Mucosa of rectum (tissue), 2 donors: ENCODE data around the gene MKRN1.
"Not testable (repeated sequence)": the region's sequence is repeated elsewhere in the genome, so short reads cannot be mapped to it uniquely, and the experiment has no call there.

ENCODE experiments used
- H3K27ac ChIP-seq, 2 donors: one replicate each; pipeline ENCODE4 v1.7.0; 2013; ENCODE audit warnings: inconsistent platforms in 2 of 2, low read depth in 2 of 2, low read length in 2 of 2
- H3K27me3 ChIP-seq, 2 donors: one replicate each; pipeline ENCODE4 v1.7.0; 2013; ENCODE audit warnings: low read length in 2 of 2; ENCODE audit not compliant: control insufficient read depth in 2 of 2, insufficient read depth in 2 of 2
- H3K36me3 ChIP-seq, 2 donors: one replicate each; pipeline ENCODE4 v1.7.0; 2013; ENCODE audit warnings: low read length in 2 of 2; ENCODE audit not compliant: control insufficient read depth in 2 of 2, insufficient read depth in 2 of 2
- H3K4me1 ChIP-seq, 2 donors: one replicate each; pipeline ENCODE4 v1.7.0; 2013; ENCODE audit warnings: low read length in 2 of 2, mild to moderate bottlenecking in 1 of 2; ENCODE audit not compliant: control insufficient read depth in 2 of 2, insufficient read depth in 2 of 2
- H3K4me3 ChIP-seq, 2 donors: one replicate each; pipeline ENCODE4 v1.7.0; 2013; ENCODE audit warnings: low read length in 2 of 2
- H3K9ac ChIP-seq, 2 donors: one replicate each; pipeline ENCODE4 v1.7.0; 2013; ENCODE audit warnings: low read length in 2 of 2, low read depth in 1 of 2, mild to moderate bottlenecking in 1 of 2
- H3K9me3 ChIP-seq, 2 donors: one replicate each; pipeline ENCODE4 v1.7.0; 2013; ENCODE audit warnings: low read length in 2 of 2; ENCODE audit not compliant: control insufficient read depth in 2 of 2
- donor health status: healthy.
- donor health status: Normal muscosa, but diverticular disease.

The MKRN1 gene

DNA sequence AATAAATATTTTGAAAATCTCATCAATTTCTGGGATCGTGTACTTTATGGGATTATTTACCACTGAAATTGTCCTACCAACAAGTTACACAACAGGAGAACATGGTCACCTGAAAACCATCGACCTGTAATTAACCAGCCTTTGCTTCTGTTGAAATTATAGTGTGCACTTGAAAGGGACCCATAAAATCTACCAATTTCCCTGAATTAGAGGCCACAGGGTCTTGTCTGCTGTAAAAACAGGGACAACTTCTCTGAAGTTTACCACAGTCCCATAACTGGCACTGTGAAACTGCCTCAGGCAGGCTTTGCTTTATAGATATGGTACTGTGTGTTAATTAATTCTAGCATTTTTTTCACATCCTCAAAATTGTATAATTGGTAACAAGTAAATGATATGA lies 37.8 kb downstream of the MKRN1 start:
- H3K9me3 ChIP-seq: no peaks in the 10 kb centered on the region
- peaks cover 3 to 11% of the 10 kb centered on the region in 2 donors for H3K4me1 ChIP-seq
- H3K4me3 ChIP-seq: no peak overlapping the region
- H3K27ac ChIP-seq: no peak overlapping the region
- no peak overlapping the region for H3K9ac ChIP-seq
- H3K36me3 ChIP-seq: no peaks in the 10 kb centered on the region
- no peaks in the 10 kb centered on the region for H3K27me3 ChIP-seq

DNA sequence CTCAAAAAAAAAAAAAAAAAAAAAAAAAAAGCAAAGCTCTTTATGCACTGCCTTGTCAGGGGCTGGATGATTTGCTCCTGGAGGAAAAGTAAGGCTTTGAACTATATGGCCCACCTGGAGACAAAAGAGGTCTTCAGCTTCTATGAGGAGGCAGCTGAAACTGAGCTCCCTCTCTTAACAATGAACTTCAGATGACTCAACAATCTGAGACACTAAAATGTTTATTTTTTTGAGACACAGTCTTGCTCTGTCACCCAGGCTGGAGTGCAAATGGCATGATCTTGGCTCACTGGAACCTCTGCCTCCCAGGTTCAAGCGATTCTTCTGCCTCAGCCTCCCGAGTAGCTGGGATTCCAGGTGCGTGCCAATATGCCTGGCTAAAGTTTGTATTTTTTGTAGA lies 38.7 kb downstream of the MKRN1 start:
- Histone ChIP-seq H3K27ac (no peak overlapping the region), H3K9ac (no peak overlapping the region), H3K4me1 (peaks cover 3 to 11% of the 10 kb centered on the region in 2 donors), H3K9me3 (no peaks in the 10 kb centered on the region), H3K36me3 (no peaks in the 10 kb centered on the region), H3K4me3 (no peak overlapping the region), H3K27me3 (no peaks in the 10 kb centered on the region)

DNA sequence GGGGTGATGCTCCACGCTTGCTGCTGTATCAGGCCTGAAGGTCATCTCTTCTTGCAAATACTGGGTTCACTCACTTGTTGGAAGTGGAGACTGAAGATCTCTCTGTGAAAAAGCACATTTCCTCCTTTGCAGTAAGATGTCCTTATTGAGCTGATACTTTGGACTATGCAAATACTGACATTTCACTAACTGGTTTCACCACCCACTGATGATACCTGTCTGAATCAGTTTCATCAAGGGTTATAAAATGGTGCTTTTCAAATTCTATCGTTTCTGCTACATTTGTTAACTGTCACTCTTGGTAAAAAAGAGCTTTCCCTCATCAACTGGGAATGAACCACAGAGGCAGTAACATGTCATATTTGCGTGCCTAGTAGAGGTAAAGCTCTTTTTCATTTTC lies 39.9 kb downstream of the MKRN1 start:
- H3K9ac ChIP-seq: no peak overlapping the region
- H3K4me1 ChIP-seq: peaks cover 3 to 11% of the 10 kb centered on the region in 2 donors
- H3K4me3 ChIP-seq: no peak overlapping the region
- no peaks in the 10 kb centered on the region for H3K36me3 ChIP-seq
- H3K9me3 ChIP-seq: no peaks in the 10 kb centered on the region
- peak overlapping the region; percentile 44 to 67 for H3K27ac ChIP-seq
- H3K27me3 ChIP-seq: no peaks in the 10 kb centered on the region

GRCh38 chr7:140435252-140435895 lies 43.9 kb downstream of the MKRN1 start:
- no peak overlapping the region for H3K9ac ChIP-seq
- H3K9me3 ChIP-seq: no peaks in the 10 kb centered on the region
- no peak overlapping the region for H3K27ac ChIP-seq
- H3K36me3 ChIP-seq: no peaks in the 10 kb centered on the region
- H3K4me3 ChIP-seq: no peak overlapping the region
- no peaks in the 10 kb centered on the region for H3K27me3 ChIP-seq
- peaks cover 3 to 10% of the 10 kb centered on the region in 2 donors for H3K4me1 ChIP-seq

DNA sequence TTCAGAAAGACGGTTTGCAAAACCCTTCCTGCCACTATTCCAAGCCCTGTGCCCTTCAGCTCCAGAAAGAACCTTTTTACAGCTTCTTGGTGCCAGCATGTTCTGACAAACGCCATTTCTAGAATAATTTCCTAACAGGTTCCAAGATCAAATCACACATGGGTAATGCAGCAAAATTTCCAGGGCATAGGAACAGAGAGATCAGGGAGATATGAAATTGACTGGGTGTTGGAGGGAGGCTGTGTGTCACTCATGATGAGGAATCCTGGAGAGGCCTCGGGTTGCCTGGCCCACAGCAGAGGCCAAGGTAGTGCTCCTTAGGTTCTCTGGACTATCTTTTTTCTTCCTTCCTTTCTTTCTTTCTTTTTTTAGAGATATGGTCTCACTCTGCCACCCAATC lies 45.9 kb downstream of the MKRN1 start:
- no peaks in the 10 kb centered on the region for H3K4me1 ChIP-seq

DNA sequence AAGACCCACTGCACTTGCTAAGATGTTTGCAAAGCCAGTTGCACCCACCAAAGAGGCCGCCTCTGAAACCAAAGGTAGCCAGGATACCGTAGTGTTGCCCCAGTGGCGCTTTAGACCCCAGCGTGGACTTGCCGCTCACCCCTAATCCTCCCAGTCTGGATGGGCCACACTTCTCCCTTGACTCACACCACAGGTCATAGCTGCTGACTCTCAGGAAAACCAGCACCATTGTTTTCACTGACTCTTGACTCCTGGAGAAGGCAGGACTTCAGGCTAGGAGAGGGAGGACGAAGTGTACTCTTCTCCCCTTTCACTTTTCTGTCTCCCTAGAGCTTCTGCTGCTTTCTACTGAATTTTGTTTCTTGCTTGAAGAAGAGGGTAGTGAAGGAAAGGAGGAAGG lies 53.2 kb downstream of the MKRN1 start:
- Histone ChIP-seq H3K27me3 (no peaks in the 10 kb centered on the region), H3K4me3 (no peak overlapping the region)

More for the DNA sequence above, 45.9 kb downstream of the MKRN1 start:
- Histone ChIP-seq H3K9me3 (no peaks in the 10 kb centered on the region), H3K27ac (no peak overlapping the region), H3K4me3 (no peak overlapping the region), H3K27me3 (no peaks in the 10 kb centered on the region), H3K9ac (no peak overlapping the region), H3K36me3 (no peaks in the 10 kb centered on the region)

GRCh38 chr7:140425718-140426117 lies 53.6 kb downstream of the MKRN1 start:
- no peak overlapping the region for H3K27ac ChIP-seq
- H3K4me1 ChIP-seq: no peaks in the 10 kb centered on the region
- peaks cover 0 to 7% of the 10 kb centered on the region in 2 donors for H3K36me3 ChIP-seq
- no peak overlapping the region for H3K4me3 ChIP-seq
- H3K9me3 ChIP-seq: no peaks in the 10 kb centered on the region
- no peak overlapping the region for H3K9ac ChIP-seq
- no peaks in the 10 kb centered on the region for H3K27me3 ChIP-seq

More for the DNA sequence above, 53.2 kb downstream of the MKRN1 start:
- Histone ChIP-seq H3K27ac (no peak overlapping the region), H3K36me3 (peaks cover 0 to 7% of the 10 kb centered on the region in 2 donors), H3K9ac (no peak overlapping the region), H3K9me3 (no peaks in the 10 kb centered on the region), H3K4me1 (no peaks in the 10 kb centered on the region)

DNA sequence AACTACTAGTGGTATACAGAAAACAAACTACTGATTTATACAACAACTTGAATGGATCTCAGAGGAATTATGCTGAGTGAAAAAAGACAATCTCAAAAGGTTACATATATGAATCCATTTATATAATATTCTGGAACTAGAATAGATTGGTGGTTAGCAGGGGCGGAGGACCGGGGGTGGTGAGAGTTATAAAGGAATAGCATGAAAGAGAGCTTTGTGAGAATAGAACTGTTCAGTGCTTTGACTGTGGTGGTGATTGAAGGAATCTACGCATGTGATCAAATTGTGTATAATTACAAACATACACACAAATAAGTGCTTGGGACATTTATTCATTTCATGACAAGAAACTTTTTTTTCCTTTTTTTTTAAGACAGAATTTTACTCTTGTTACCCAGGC lies 55.8 kb downstream of the MKRN1 start:
- H3K36me3 ChIP-seq: peaks cover 0 to 7% of the 10 kb centered on the region in 2 donors
- no peaks in the 10 kb centered on the region for H3K4me1 ChIP-seq
- no peak overlapping the region for H3K27ac ChIP-seq
- H3K9me3 ChIP-seq: no peaks in the 10 kb centered on the region
- no peaks in the 10 kb centered on the region for H3K27me3 ChIP-seq
- H3K4me3 ChIP-seq: no peak overlapping the region
- no peak overlapping the region for H3K9ac ChIP-seq

DNA sequence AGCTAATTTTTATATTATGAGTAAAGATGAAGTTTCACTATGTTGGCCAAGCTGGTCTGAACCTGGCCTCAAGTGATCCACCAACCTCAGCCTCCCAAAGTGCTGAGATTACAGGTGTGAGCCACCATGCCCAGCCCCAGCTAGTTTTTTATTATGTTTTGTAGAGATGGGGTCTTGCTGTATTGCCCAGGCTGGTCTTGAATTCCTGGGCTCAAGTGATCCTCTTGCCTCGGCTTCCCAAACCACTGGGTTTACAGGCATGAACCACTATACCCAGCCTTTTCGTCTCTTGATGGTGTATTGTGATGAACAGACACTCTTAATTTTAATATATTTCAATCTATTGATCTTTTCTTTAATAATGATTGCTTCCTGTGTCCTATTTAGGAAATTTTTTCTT lies 57.8 kb downstream of the MKRN1 start:
- H3K9me3 ChIP-seq: no peaks in the 10 kb centered on the region
- H3K9ac ChIP-seq: no peak overlapping the region
- H3K4me1 ChIP-seq: peaks cover 0 to 5% of the 10 kb centered on the region in 2 donors
- peaks cover 0 to 7% of the 10 kb centered on the region in 2 donors for H3K36me3 ChIP-seq
- H3K27ac ChIP-seq: no peak overlapping the region
- H3K27me3 ChIP-seq: no peaks in the 10 kb centered on the region
- no peak overlapping the region for H3K4me3 ChIP-seq

GRCh38 chr7:140418653-140419052 lies 60.7 kb downstream of the MKRN1 start:
- peaks cover 0 to 5% of the 10 kb centered on the region in 2 donors for H3K4me1 ChIP-seq
- H3K9ac ChIP-seq: no peak overlapping the region
- H3K4me3 ChIP-seq: no peak overlapping the region
- peaks cover 0 to 4% of the 10 kb centered on the region in 2 donors for H3K36me3 ChIP-seq
- H3K9me3 ChIP-seq: no peaks in the 10 kb centered on the region
- no peaks in the 10 kb centered on the region for H3K27me3 ChIP-seq
- H3K27ac ChIP-seq: no peak overlapping the region

DNA sequence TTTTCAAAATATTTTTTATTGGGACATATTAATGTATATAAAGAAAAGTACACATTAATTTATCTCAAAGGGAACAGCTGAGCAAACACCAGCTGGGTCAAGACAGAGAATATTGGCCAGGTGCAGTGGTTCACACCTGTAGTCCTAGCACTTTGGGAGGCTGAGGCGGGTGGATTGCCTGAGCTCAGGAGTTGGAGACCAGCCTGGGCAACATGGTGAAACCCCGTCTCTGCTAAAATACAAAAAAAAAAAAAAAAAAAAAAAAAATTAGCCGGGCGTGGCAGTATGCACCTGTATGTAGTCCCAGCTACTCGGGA lies 61.2 kb downstream of the MKRN1 start:
- H3K9me3 ChIP-seq, H3K4me1 ChIP-seq, H3K27ac ChIP-seq, H3K27me3 ChIP-seq, H3K4me3 ChIP-seq, H3K9ac ChIP-seq, H3K36me3 ChIP-seq: not testable (repeated sequence)
